Activated CD4-positive, alpha-beta T cell treated with anti-CD3 and anti-CD28 coated beads for 48 hours (primary cell): ENCODE results near the gene EPHA3.

Source experiments
- DNase-seq: peaks from one replicate; pipeline ENCODE4 v3.0.0-alpha.2; 2020

The EPHA3 gene

GRCh38 chr3:89234620-89235019, 127.2 kb downstream of the EPHA3 start:
- DNase-seq = no peak

GRCh38 chr3:89238846-89239245, 131.4 kb downstream of the EPHA3 start:
- DNase-seq = no peak

GRCh38 chr3:89239774-89240173, 132.4 kb downstream of the EPHA3 start:
- DNase-seq = no peak

GRCh38 chr3:89245612-89246011, 138.2 kb downstream of the EPHA3 start:
- no peak for DNase-seq

- DNase-seq = no peak
These were observed 138.9 kb downstream of the EPHA3 start for GRCh38 chr3:89246326-89246725.

GRCh38 chr3:89250742-89251141, 143.3 kb downstream of the EPHA3 start:
- no peak for DNase-seq

- DNase-seq = no peak
These were observed 144.6 kb downstream of the EPHA3 start for GRCh38 chr3:89252016-89252415.

GRCh38 chr3:89252860-89253259, 145.4 kb downstream of the EPHA3 start:
- DNase-seq = no peak

- DNase-seq = no peak
These were observed 149.0 kb downstream of the EPHA3 start for GRCh38 chr3:89256395-89256794.

GRCh38 chr3:89256882-89257281, 149.5 kb downstream of the EPHA3 start:
- DNase-seq = no peak

- DNase-seq = no peak
These were observed 153.3 kb downstream of the EPHA3 start for GRCh38 chr3:89260721-89261120.

GRCh38 chr3:89261673-89262072, 154.3 kb downstream of the EPHA3 start:
- DNase-seq = no peak

- DNase-seq = no peak
These were observed 155.0 kb downstream of the EPHA3 start for GRCh38 chr3:89262309-89262929.

- DNase-seq = no peak
These were observed 156.7 kb downstream of the EPHA3 start for GRCh38 chr3:89264037-89264560.

GRCh38 chr3:89266074-89266473, 158.7 kb downstream of the EPHA3 start:
- DNase-seq = no peak

- DNase-seq = no peak
These were observed 160.6 kb downstream of the EPHA3 start for GRCh38 chr3:89268059-89268458.

GRCh38 chr3:89270201-89270600, 162.8 kb downstream of the EPHA3 start:
- no peak for DNase-seq

- DNase-seq = no peak
These were observed 167.6 kb downstream of the EPHA3 start for GRCh38 chr3:89275001-89275400.

- no peak for DNase-seq
These were observed 168.7 kb downstream of the EPHA3 start for GRCh38 chr3:89276116-89276515.

GRCh38 chr3:89278302-89279025, 171.0 kb downstream of the EPHA3 start:
- no peak for DNase-seq

GRCh38 chr3:89280301-89280700, 172.9 kb downstream of the EPHA3 start:
- no peak for DNase-seq

- no peak for DNase-seq
These were observed 173.5 kb downstream of the EPHA3 start for GRCh38 chr3:89280822-89281365.

- DNase-seq = no peak
These were observed 180.6 kb downstream of the EPHA3 start for GRCh38 chr3:89287902-89288508.
